ENCODE measurements around the gene MAST4. TPM values are rescaled to one million over a fixed set of nuclear protein-coding genes. Genes with fewer than 3 reads are reported as not detected.

MAST4 gene
- total and polyA plus RNA-seq, 2 of the 13 experiments (the other 11 are each of a cell fraction or from before 2014, with no cell fraction given) = 3.4 to 3.7 TPM

- Histone ChIP-seq H3K79me2 (ENCODE audit: insufficient read depth, low read length) (no peaks in the 10 kb centered on the region), H3K4me2 (ENCODE audit: low read depth, low read length) (no peak overlapping the region), H3K4me3 (replicated peaks in 1 of 3; ENCODE audit: insufficient read depth in 1 of 3, low read depth in 2 of 3, low read length in 3 of 3) (no peak overlapping the region), H3K9me3 (ENCODE audit: low read length) (no peaks in the 10 kb centered on the region), H3K27ac (ENCODE audit: extremely low read length, insufficient read depth, low read length) (no peak overlapping the region), H3K27me3 (ENCODE audit: control insufficient read depth in 1 of 2, insufficient read depth in 2 of 2, low read length in 2 of 2) (no peaks in the 10 kb centered on the region), H2AFZ (ENCODE audit: low read length) (no peak overlapping the region), H3K36me3 (replicated peaks in 1 of 2; ENCODE audit: control insufficient read depth in 1 of 2, insufficient read depth in 2 of 2, low read length in 2 of 2) (no peaks in the 10 kb centered on the region), H3K4me1 (ENCODE audit: insufficient read depth, low read length) (no peaks in the 10 kb centered on the region), H3K9ac (ENCODE audit: insufficient read depth, low read depth, low read length) (no peak overlapping the region), H4K20me1 (ENCODE audit: insufficient read depth, low read length) (no peaks in the 10 kb centered on the region)
- ATAC-seq (no peak), FAIRE-seq (no peak), DNase-seq (ENCODE audit: low spot score) (no peak)
- 1% methylated on average over 5 of the region's 5 CpGs for WGBS (ENCODE audit: low lambda C conversion rate)
- no TSS peak for BruUV-seq (replicated peaks)
- in situ Hi-C loops (cut with HindIII; ENCODE audit: extremely low pct_ligation_motif_present, low pct_unique_long_range_greater_than_20kb) = no loop called here
- intact Hi-C loops (cut with micrococcal nuclease; ENCODE audit: unreplicated experiment) = no loop called here
- ChIA-PET POLR2A (no interaction called here), CTCF (ENCODE audit: low intra/inter-chr PET ratio, low total read pairs) (no interaction called here)
- TF ChIP-seq IKZF4 (CRISPR knock-in tag; IDR thresholded peaks at IDR 0.05; ENCODE audit: borderline replicate concordance, low read depth, not compliant biosample characterization) = no peak
- no peak for TF ChIP-seq NFAT5 (CRISPR knock-in tag; IDR thresholded peaks at IDR 0.05)
- no peak for TF ChIP-seq SRF (IDR thresholded peaks at IDR 0.05; ENCODE audit: low read depth, low read length)
- TF ChIP-seq SETDB1 (CRISPR knock-in tag; IDR thresholded peaks at IDR 0.05; ENCODE audit: borderline replicate concordance) = no peak
- TF ChIP-seq ZNF292 (CRISPR knock-in tag; IDR thresholded peaks at IDR 0.05; ENCODE audit: borderline replicate concordance, low read depth) = no peak
- no peak for TF ChIP-seq MAZ (IDR thresholded peaks at IDR 0.05; ENCODE audit: borderline replicate concordance, low read depth, low read length)
- no peak for TF ChIP-seq MAZ (CRISPR knock-in tag; IDR thresholded peaks at IDR 0.05; ENCODE audit: low read depth)
- TF ChIP-seq UBTF (CRISPR knock-in tag; IDR thresholded peaks at IDR 0.05) = no peak
- no peak for TF ChIP-seq ZNF30 (CRISPR knock-in tag; IDR thresholded peaks at IDR 0.05)
- no peak for TF ChIP-seq ZNF691 (CRISPR knock-in tag; IDR thresholded peaks at IDR 0.05; ENCODE audit: borderline replicate concordance, low read depth)
- no peak for TF ChIP-seq ZEB1 (IDR thresholded peaks at IDR 0.05; ENCODE audit: insufficient replicate concordance, low read depth)
- no peak for TF ChIP-seq FOXO1 (CRISPR knock-in tag; IDR thresholded peaks at IDR 0.05)
- no peak for TF ChIP-seq ZNF264 (CRISPR knock-in tag; IDR thresholded peaks at IDR 0.05)
- no peak for TF ChIP-seq ZNF513 (CRISPR knock-in tag; conservative IDR thresholded peaks at IDR 0.05)
- no peak for TF ChIP-seq PITX1 (CRISPR knock-in tag; IDR thresholded peaks at IDR 0.05)
Observed at GRCh38 chr5:66931651-66932050, 335.5 kb downstream of the MAST4 start.

Measured in HepG2 (cell line).